Kidney epithelial cell (primary cell): ENCODE data around the gene TRNP1. TPM values are rescaled to one million over a fixed set of nuclear protein-coding genes. Genes with fewer than 3 reads are reported as not detected.
"Not testable (repeated sequence)": the region's sequence is repeated elsewhere in the genome, so short reads cannot be mapped to it uniquely, and the experiment has no call there.

Experiments used
- DNase-seq: peaks from one replicate; pipeline ENCODE4 v3.0.0-alpha.2; 2010; ENCODE audit warnings: low read depth
- H3K27me3 ChIP-seq: 2 replicates; pipeline ENCODE4 v1.6.0; 2011; ENCODE audit warnings: low read length; ENCODE audit not compliant: control insufficient read depth, insufficient read depth
- H3K36me3 ChIP-seq: 2 replicates; pipeline ENCODE4 v1.5.1; 2011; ENCODE audit warnings: low read length; ENCODE audit not compliant: control insufficient read depth, insufficient read depth
- H3K4me3 ChIP-seq: 2 replicates; pipeline ENCODE4 v1.5.1; 2011; ENCODE audit warnings: low read depth, mild to moderate bottlenecking, control low read depth, low read length
- CTCF ChIP-seq: IDR thresholded peaks from 2 replicates; pipeline ENCODE4 v1.5.1; 2011; ENCODE audit warnings: mild to moderate bottlenecking, moderate library complexity, low read length, control low read depth, inconsistent platforms; ENCODE audit not compliant: insufficient read depth, poor library complexity, severe bottlenecking
- total RNA-seq: library from RNA; depleted of rRNA; stranded (reverse); fragments of >200 nt; gene quantifications from 2 replicates; pipeline ENCODE4 v1.2.3, GENCODE V29; 2015

The TRNP1 gene
- total RNA-seq, 1 donor from 2014 or later: 127 TPM

GRCh38 chr1:26986658-26987057 lies 6.8 kb upstream of the TRNP1 start:
- TF ChIP-seq CTCF: no peak
- no peak for DNase-seq

DNA sequence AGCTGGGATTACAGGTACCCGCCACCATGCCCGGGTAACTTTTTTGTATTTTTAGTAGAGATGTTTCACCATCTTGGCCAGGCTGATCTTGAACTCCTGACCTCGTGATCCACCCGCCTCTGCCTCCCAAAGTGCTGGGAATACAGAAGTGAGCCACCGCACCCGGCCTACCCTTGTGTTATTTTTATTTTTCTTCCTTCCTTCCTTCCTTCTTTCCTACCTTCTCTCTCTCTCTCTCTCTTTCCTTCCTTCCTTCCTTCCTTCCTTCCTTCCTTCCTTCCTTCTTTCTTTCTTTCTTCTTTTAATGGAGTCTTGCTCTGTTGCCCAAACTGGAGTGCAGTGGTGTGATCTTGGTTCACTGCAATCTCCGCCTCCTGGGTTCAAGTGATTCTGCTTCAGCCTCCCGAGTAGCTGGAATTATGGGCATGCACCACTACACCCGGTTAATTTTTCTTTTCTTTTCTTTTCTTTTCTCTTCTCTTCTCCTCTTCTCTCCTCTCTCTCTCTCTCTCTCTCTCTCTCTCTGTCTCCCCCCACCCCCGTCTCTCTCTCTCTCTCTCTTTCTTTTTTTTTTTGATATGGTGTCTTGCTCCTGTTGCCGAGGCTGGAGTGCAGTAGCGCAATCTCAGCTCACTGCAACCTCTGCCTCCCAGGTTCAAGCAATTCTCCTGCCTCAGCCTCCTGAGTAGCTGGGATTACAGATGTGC lies 3.9 kb upstream of the TRNP1 start:
- not testable (repeated sequence) for H3K4me3 ChIP-seq, H3K36me3 ChIP-seq, H3K27me3 ChIP-seq, DNase-seq

More at GRCh38 chr1:26986658-26987057, 6.8 kb upstream of the TRNP1 start:
- Histone ChIP-seq H3K36me3 (no peaks in the 10 kb centered on the region), H3K27me3 (no peaks in the 10 kb centered on the region), H3K4me3 (no peak overlapping the region)

DNA sequence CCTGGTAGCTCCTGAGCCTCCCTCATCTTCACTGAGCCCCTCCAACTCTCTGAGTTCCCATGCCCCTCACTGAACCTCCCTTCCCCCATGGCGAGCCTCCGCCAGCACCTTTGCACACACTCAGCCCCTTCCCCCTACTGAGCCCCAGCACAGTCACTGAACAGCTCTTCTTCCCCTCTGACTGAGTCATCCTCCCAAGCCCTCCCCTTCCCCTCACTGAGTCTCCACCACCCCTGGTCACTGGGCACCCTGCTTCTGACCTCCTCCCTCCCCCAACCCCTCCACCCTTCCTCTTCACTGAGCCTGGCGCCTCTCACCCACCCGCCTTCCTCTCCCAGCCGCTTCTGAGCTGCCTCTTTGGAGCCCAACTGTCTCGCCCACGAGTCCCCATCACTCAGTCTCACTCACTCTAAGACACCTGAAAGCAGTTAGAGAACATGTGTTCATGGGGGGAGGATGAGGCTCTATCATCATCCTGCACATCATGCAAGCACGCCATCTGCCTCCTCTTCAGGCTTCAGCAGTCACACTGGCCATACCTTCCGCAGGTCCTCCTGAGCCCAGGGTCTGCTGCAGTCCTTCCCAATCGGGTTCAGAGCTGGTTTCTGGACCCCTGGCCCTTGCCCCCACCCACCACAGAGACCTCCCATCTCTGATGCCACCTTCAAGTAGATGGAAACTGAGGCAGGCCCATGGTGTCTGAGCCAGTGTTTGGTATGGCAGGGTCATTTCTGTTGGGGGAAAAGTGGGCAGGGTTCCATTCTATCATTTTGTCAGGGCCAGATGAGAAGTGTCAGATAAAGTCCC lies 2.0 kb upstream of the TRNP1 start:
- TF ChIP-seq CTCF: no peak
- no peak for DNase-seq
- Histone ChIP-seq H3K36me3 (no peaks in the 10 kb centered on the region), H3K27me3 (no peaks in the 10 kb centered on the region), H3K4me3 (no peak overlapping the region)

GRCh38 chr1:26994020-26994786 lies 711 bp downstream of the TRNP1 start:
- H3K36me3 ChIP-seq: no peaks in the 10 kb centered on the region
- H3K4me3 ChIP-seq: peak overlapping the region; percentile 82
- no peak for TF ChIP-seq CTCF
- no peak for DNase-seq
- no peaks in the 10 kb centered on the region for H3K27me3 ChIP-seq

GRCh38 chr1:26994787-26995517 lies 1.5 kb downstream of the TRNP1 start:
- TF ChIP-seq CTCF: no peak
- Histone ChIP-seq H3K36me3 (no peaks in the 10 kb centered on the region), H3K27me3 (no peaks in the 10 kb centered on the region), H3K4me3 (peak overlapping the region; percentile 82)
- no peak for DNase-seq
